ENCODE results near the gene SUV39H2. TPM values are rescaled to one million over a fixed set of nuclear protein-coding genes. Genes with fewer than 3 reads are reported as not detected.

SUV39H2 gene
- total and polyA plus RNA-seq, 10 of the 15 experiments (the other 5 are each of a cell fraction or from before 2014, with no cell fraction given), result 24.3 to 41.1 (median 30.0) TPM

GRCh38 chr10:14878266-14879123 is at the start of gene SUV39H2 (continued):
- TF ChIP-seq ZBTB11 (CRISPR knock-in tag; IDR thresholded peaks at IDR 0.05) (peak; percentile 46; the same call in 1 of the 2 replicates), NKRF (conservative IDR thresholded peaks at IDR 0.05) (peak; percentile 98), BACH1 (IDR thresholded peaks at IDR 0.05; ENCODE audit: borderline replicate concordance) (peak; percentile 46; the same call in 1 of the 2 replicates), EED (IDR thresholded peaks at IDR 0.05; ENCODE audit: low read depth) (peak; percentile 63), USF1 (IDR thresholded peaks at IDR 0.05; ENCODE audit: borderline replicate concordance, extremely low read length, insufficient read depth, low read depth, low read length) (peak; percentile 33), RAD21 (IDR thresholded peaks at IDR 0.05; ENCODE audit: insufficient read depth, low read depth, low read length) (no peak), SP1 (IDR thresholded peaks at IDR 0.05; ENCODE audit: low read depth, low read length) (peak; percentile 70), NR2C2 (IDR thresholded peaks at IDR 0.05; ENCODE audit: borderline replicate concordance, control insufficient read depth, insufficient read length, low read depth) (no peak), ZNF24 (IDR thresholded peaks at IDR 0.05) (no peak), MLLT1 (IDR thresholded peaks at IDR 0.05) (no peak), HCFC1 (IDR thresholded peaks at IDR 0.05; ENCODE audit: low read length) (0 out of 2 replicates have a peak, but pooled peaks have one; percentile 27), MEF2B (IDR thresholded peaks at IDR 0.05; ENCODE audit: partially characterized antibody, poor library complexity, severe bottlenecking) (no peak), HDAC6 (IDR thresholded peaks at IDR 0.05; ENCODE audit: unreplicated experiment) (no peak), SPI1 (IDR thresholded peaks at IDR 0.05; ENCODE audit: borderline replicate concordance, insufficient read depth, low read depth, low read length) (0 out of 2 replicates have a peak, but pooled peaks have one; percentile 1), PKNOX1 (IDR thresholded peaks at IDR 0.05) (peak; percentile 54), TARDBP (IDR thresholded peaks at IDR 0.05; ENCODE audit: borderline replicate concordance) (0 out of 2 replicates have a peak, but pooled peaks have one; percentile 35), NR2C1 (IDR thresholded peaks at IDR 0.05) (peak; percentile 30; the same call in 1 of the 2 replicates), CHD2 (IDR thresholded peaks at IDR 0.05; ENCODE audit: borderline replicate concordance, low read depth, low read length) (peak; percentile 87), ZNF217 (IDR thresholded peaks at IDR 0.05) (no peak), ZNF207 (IDR thresholded peaks at IDR 0.05; ENCODE audit: borderline replicate concordance) (peak; percentile 58; the same call in 1 of the 2 replicates)

Data from GM12878 (cell line).